Right lobe of liver (tissue), 6 donors: Measurements from ENCODE around the gene LTBP1. TPM values are rescaled to one million over a fixed set of nuclear protein-coding genes. Genes with fewer than 3 reads are reported as not detected.

Source experiments
- ATAC-seq, 4 donors: fragments of 200-7000 bp; cut with Tn5 transposase; one replicate each; pipeline ENCODE4 v1.9.1; 2020; ENCODE audit warnings: mild to moderate bottlenecking in 4 of 4, moderate library complexity in 4 of 4
- DNase-seq, 3 donors: peaks; one replicate each; pipeline ENCODE4 v3.0.0-alpha.2; 2020
- H3K27ac ChIP-seq, 3 donors: fragments of 200-600 bp; one replicate each; pipeline ENCODE4 v1.8.0; 2022
- H3K27me3 ChIP-seq, 2 donors: fragments of 200-600 bp; one replicate each; pipeline ENCODE4 v1.8.0; 2022
- H3K36me3 ChIP-seq, 4 donors: fragments of 200-600 bp; sonication (generic) in 1 of 4; one replicate each; pipeline versions ENCODE4 v1.5.1 to v1.8.0; 2017 to 2022; ENCODE audit warnings: control low read depth in 1 of 4
- H3K4me1 ChIP-seq, 4 donors: fragments of 200-600 bp; sonication (generic) in 1 of 4; one replicate each; pipeline versions ENCODE4 v1.5.1 to v1.8.0; 2017 to 2022; ENCODE audit warnings: control low read depth in 1 of 4
- H3K4me3 ChIP-seq, 3 donors: fragments of 200-600 bp; one replicate each; pipeline ENCODE4 v1.8.0; 2022
- H3K9me3 ChIP-seq, 4 donors: fragments of 200-600 bp; sonication (generic) in 1 of 4; one replicate each; pipeline versions ENCODE4 v1.5.1 to v1.8.0; 2017 to 2022; ENCODE audit warnings: control low read depth in 1 of 4
- POLR2A ChIP-seq: fragments of 450-650 bp; IDR thresholded peaks from one replicate; pipeline ENCODE4 v1.6.1; 2017; ENCODE audit warnings: antibody characterized with exemption, mild to moderate bottlenecking
- WGBS: methylation state at CpG from one replicate; pipeline ENCODE4 v1.1.6; 2018; ENCODE audit warnings: low coverage, low lambda C conversion rate; ENCODE audit not compliant: insufficient coverage; ENCODE audit errors: missing lambda C conversion rate; 5-methylcytosine and 5-hydroxymethylcytosine counted together
- intact Hi-C, 2 donors: fragments of 100-400 bp; cut with DNase I; formaldehyde crosslinking; loops; one replicate each; pipeline versions ENCODE4 v1.11.2 to v1.14.1; 2022
- total RNA-seq, 6 experiments: library from RNA; depleted of rRNA in 2 of 6; stranded (reverse); fragments of >200 nt in 2 of 6; fragmentation: NEBNext Ultra II Directional in 3 of 6; extraction: Animal tissue kit (Norgen Biotek cat#: 25700) in 3 of 6; gene quantifications; one replicate each; pipeline versions ENCODE4 v1.1.0 to v1.2.4, GENCODE V29; 2016 to 2023
- TF ChIP-seq, protein P1 (sequence below), 4 donors: fragments of 200-600 bp in 3 of 4; fragments of 450-650 bp in 1 of 4; IDR thresholded peaks; one replicate each; pipeline versions ENCODE4 v1.5.1 to v1.8.0; 2016 to 2022; ENCODE audit warnings: antibody characterized with exemption in 4 of 4, mild to moderate bottlenecking in 2 of 4
- donor health status: DM: no; HTN: yes; CAD: no.
- donor health status: DM: no; HTN: no; CAD: no.
- donor health status: DM: no; HTN: no; CAD: no.
- donor health status: DM: no; HTN: yes; CAD: no.
- donor health status: DM: no; HTN: yes; CAD: no.

LTBP1 gene
- total RNA-seq, 6 experiments from 2014 or later: 5.4 to 14.2 (median 9.1) TPM

DNA sequence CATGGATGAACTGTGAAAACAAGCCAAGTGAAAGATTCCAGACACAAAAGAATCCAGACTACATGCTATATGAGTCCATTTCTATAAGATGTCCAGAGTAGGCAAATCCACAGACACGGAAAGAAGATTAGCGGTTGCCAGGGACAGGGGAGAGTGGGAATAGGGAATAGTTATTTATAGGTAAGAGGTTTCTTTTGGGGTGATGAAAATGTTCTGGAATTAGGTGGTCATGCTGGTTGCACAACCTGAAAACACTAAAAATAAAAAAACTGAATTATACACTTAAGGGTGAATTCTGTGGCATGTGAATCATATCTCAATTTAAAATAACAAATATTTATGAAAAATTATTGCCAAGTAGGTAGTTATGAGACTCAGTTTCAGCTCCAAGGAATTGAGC, 168.4 kb downstream of the LTBP1 start:
- no peak for TF ChIP-seq POLR2A
- TF ChIP-seq, protein P1, sequence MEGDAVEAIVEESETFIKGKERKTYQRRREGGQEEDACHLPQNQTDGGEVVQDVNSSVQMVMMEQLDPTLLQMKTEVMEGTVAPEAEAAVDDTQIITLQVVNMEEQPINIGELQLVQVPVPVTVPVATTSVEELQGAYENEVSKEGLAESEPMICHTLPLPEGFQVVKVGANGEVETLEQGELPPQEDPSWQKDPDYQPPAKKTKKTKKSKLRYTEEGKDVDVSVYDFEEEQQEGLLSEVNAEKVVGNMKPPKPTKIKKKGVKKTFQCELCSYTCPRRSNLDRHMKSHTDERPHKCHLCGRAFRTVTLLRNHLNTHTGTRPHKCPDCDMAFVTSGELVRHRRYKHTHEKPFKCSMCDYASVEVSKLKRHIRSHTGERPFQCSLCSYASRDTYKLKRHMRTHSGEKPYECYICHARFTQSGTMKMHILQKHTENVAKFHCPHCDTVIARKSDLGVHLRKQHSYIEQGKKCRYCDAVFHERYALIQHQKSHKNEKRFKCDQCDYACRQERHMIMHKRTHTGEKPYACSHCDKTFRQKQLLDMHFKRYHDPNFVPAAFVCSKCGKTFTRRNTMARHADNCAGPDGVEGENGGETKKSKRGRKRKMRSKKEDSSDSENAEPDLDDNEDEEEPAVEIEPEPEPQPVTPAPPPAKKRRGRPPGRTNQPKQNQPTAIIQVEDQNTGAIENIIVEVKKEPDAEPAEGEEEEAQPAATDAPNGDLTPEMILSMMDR (IDR thresholded peaks at IDR 0.05): no peak
- Histone ChIP-seq H3K4me3 (no peak overlapping the region), H3K4me1 (no peaks in the 10 kb centered on the region), H3K36me3 (no peaks in the 10 kb centered on the region), H3K27ac (no peak overlapping the region), H3K9me3 (no peaks in the 10 kb centered on the region), H3K27me3 (no peaks in the 10 kb centered on the region)
- intact Hi-C loops: no loop called here
- ATAC-seq: no peak
- WGBS: 87% methylated on average over 2 of the region's 2 CpGs
- DNase-seq: no peak

DNA sequence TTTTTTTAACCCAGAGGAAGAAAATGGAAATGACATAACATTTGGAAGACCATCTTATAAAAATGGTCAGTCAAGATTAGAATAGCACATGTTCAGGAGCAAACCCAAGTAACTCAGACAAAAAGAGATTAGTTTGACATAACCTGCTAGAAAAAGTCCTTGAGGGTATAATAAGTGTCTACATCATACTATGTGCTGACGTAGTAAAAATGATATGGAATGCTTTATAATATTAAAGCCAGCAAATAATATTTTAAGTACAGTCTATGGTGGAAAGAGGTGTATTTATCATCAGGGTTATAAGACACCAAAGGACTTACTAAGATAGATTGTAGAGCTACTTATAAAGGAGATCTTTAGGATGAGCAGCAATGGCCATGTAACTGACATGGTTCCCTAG, 169.0 kb downstream of the LTBP1 start:
- intact Hi-C loops: no loop called here
- no peak for ATAC-seq

DNA sequence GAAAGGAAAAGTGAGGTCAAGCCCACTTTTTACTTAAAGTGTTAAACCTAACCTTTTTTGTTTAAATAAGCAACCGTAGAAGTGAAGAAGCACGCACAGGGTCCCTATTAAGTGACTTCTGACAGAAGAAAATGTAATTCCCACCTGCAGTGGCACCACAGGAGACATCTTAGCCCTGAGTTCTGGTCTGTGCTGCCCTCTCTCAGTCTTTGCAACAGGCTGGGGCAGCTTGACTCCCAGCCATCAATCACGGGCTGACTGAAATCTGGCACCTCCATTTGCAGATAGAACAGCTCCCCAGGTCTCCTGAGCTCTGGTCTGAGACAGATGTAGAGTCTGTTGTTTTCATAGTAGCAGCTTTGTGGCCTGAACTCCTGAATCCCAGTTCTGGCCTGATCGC, 170.0 kb downstream of the LTBP1 start:
- TF ChIP-seq, protein P1 (IDR thresholded peaks at IDR 0.05): no peak
- no peak for TF ChIP-seq POLR2A
- 81% methylated on average over 4 of the region's 4 CpGs for WGBS
- Histone ChIP-seq H3K4me3 (no peak overlapping the region), H3K9me3 (no peaks in the 10 kb centered on the region), H3K27ac (no peak overlapping the region), H3K27me3 (no peaks in the 10 kb centered on the region), H3K36me3 (no peaks in the 10 kb centered on the region), H3K4me1 (no peaks in the 10 kb centered on the region)
- no peak for DNase-seq
- intact Hi-C loops: no loop called here
- ATAC-seq: no peak

More for the DNA sequence above, 169.0 kb downstream of the LTBP1 start:
- Histone ChIP-seq H3K36me3 (no peaks in the 10 kb centered on the region), H3K4me3 (no peak overlapping the region), H3K27me3 (no peaks in the 10 kb centered on the region), H3K9me3 (no peaks in the 10 kb centered on the region), H3K27ac (no peak overlapping the region), H3K4me1 (no peaks in the 10 kb centered on the region)
- TF ChIP-seq, protein P1 (IDR thresholded peaks at IDR 0.05): no peak
- no peak for TF ChIP-seq POLR2A
- DNase-seq: no peak
- WGBS: 100% methylated on average over 1 of the region's 1 CpG

GRCh38 chr2:33118651-33119050, 171.9 kb downstream of the LTBP1 start:
- no peaks in the 10 kb centered on the region for H3K27me3 ChIP-seq
- 86% methylated on average over 6 of the region's 6 CpGs for WGBS
- no peaks in the 10 kb centered on the region for H3K4me1 ChIP-seq
- H3K27ac ChIP-seq: no peak overlapping the region
- no peak for ATAC-seq
- intact Hi-C loops: no loop called here
- H3K4me3 ChIP-seq: no peak overlapping the region
- TF ChIP-seq, protein P1 (IDR thresholded peaks at IDR 0.05): no peak
- no peak for TF ChIP-seq POLR2A
- no peak for DNase-seq
- H3K9me3 ChIP-seq: peaks cover 0 to 3% (median 0%) of the 10 kb centered on the region in 4 donors
- no peaks in the 10 kb centered on the region for H3K36me3 ChIP-seq

DNA sequence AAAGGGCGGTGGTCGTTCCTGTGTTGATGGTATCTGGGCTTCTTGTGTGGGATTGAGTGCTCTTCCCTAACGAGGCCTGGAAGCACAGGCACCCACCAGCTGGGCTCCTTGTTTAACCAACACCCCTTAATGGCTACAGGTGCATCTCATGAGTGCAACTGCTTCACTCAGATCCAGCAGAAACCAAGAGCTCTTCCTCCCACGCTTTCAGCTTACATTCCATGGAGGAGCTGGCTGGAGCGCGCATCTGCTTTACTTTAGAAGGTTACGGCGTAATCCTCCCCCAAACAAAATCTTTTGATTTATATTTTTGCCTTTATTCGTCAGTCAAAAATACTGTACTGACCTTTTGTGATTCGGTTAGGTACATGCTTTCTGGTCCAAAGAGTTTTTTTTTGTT, 174.7 kb downstream of the LTBP1 start:
- Histone ChIP-seq H3K4me1 (no peaks in the 10 kb centered on the region), H3K36me3 (no peaks in the 10 kb centered on the region), H3K4me3 (no peak overlapping the region), H3K27ac (no peak overlapping the region), H3K27me3 (no peaks in the 10 kb centered on the region), H3K9me3 (peaks cover 0 to 3% (median 0%) of the 10 kb centered on the region in 4 donors)
- DNase-seq (no peak), ATAC-seq (no peak)
- 97% methylated on average over 5 of the region's 10 CpGs for WGBS
- intact Hi-C loops: no loop called here
- TF ChIP-seq, protein P1 (IDR thresholded peaks at IDR 0.05): no peak
- TF ChIP-seq POLR2A: no peak
